BE2C (cell line): ENCODE measurements around the gene CTBP1.

Experiments
- DNase-seq: peaks from one replicate; pipeline ENCODE4 v3.0.0-alpha.2; 2020
- H3K27me3 ChIP-seq: fragments of 250-450 bp; sonication (Bioruptor Pico); 2 replicates; pipeline ENCODE4 v1.5.1; 2020; ENCODE audit warnings: mild to moderate bottlenecking
- H3K36me3 ChIP-seq: fragments of 250-450 bp; sonication (Bioruptor Pico); 2 replicates; pipeline ENCODE4 v1.5.1; 2020; ENCODE audit warnings: mild to moderate bottlenecking
- H3K4me1 ChIP-seq: fragments of 250-450 bp; sonication (Bioruptor Pico); 2 replicates; pipeline ENCODE4 v1.5.1; 2020
- H3K4me3 ChIP-seq: 2 replicates; pipeline ENCODE4 v1.5.1; 2011; ENCODE audit warnings: low read depth, low read length
- H3K9me3 ChIP-seq: fragments of 250-450 bp; sonication (Bioruptor Pico); 2 replicates; pipeline ENCODE4 v1.5.1; 2020
- CTCF ChIP-seq: IDR thresholded peaks from 2 replicates; pipeline ENCODE4 v1.5.1; 2012; ENCODE audit warnings: mild to moderate bottlenecking, low read depth, low read length

CTBP1 gene

DNA sequence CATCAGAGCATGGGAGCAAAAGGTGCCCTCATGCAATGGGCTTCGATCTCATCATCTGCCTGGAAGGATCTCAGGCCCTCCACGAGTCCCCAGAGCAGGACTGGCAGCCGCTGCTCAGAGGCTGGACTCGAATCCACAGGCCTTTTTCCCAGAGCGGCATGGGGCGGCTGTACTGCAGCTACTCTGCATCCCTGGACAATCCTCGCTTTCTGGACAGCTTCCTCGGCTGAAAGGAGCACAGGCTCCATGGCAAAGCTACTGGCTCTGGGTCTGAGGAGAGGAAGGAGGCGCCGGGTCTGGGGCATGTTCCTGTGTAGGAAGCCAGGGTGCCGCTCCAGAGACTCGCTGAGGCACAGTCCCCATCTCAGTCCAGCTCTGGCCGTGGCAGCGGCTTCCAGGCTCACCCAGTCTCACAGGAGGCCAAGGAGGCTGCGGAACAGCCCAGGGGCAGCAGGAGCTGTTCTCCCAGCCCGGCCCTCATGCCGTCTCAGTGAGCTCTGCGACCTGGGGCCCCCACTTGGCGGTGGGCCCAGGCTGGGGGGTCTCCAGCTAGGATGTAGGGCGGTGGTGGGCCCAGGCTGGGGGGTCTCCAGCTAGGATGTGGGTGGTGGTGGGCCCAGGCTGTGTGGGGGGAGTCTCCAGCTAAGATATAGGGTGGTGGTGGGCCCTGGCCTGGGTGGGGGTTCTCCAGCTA, 73.8 kb downstream of the CTBP1 start:
- Histone ChIP-seq H3K9me3 (no peaks in the 10 kb centered on the region), H3K27me3 (peaks cover 39% of the 10 kb centered on the region), H3K36me3 (no peaks in the 10 kb centered on the region), H3K4me1 (no peaks in the 10 kb centered on the region), H3K4me3 (no peak overlapping the region)
- DNase-seq: no peak
- no peak for TF ChIP-seq CTCF

GRCh38 chr4:1172971-1173757, 75.8 kb downstream of the CTBP1 start:
- no peak for DNase-seq
- H3K4me3 ChIP-seq: no peak overlapping the region
- no peaks in the 10 kb centered on the region for H3K36me3 ChIP-seq
- peaks cover 55% of the 10 kb centered on the region for H3K27me3 ChIP-seq
- no peaks in the 10 kb centered on the region for H3K4me1 ChIP-seq
- H3K9me3 ChIP-seq: no peaks in the 10 kb centered on the region
- no peak for TF ChIP-seq CTCF

- no peaks in the 10 kb centered on the region for H3K9me3 ChIP-seq
- no peak within 1 kb of the TSS for H3K4me3 ChIP-seq
- no peaks in the 10 kb centered on the region for H3K36me3 ChIP-seq
- no peak for TF ChIP-seq CTCF
- peaks cover 55% of the 10 kb centered on the region for H3K27me3 ChIP-seq
- no peaks in the 10 kb centered on the region for H3K4me1 ChIP-seq
- DNase-seq: no peak
Measured at GRCh38 chr4:1172228-1172851, 76.6 kb downstream of the CTBP1 start, which contains the start of gene SPON2. Gene SPON2, minus strand, starts transcription at chr4:1172583.

- Histone ChIP-seq H3K9me3 (no peaks in the 10 kb centered on the region), H3K27me3 (peaks cover 55% of the 10 kb centered on the region), H3K4me3 (no peak overlapping the region), H3K4me1 (no peaks in the 10 kb centered on the region), H3K36me3 (no peaks in the 10 kb centered on the region)
- no peak for DNase-seq
- no peak for TF ChIP-seq CTCF
Measured at GRCh38 chr4:1171311-1172227, 77.4 kb downstream of the CTBP1 start.

DNA sequence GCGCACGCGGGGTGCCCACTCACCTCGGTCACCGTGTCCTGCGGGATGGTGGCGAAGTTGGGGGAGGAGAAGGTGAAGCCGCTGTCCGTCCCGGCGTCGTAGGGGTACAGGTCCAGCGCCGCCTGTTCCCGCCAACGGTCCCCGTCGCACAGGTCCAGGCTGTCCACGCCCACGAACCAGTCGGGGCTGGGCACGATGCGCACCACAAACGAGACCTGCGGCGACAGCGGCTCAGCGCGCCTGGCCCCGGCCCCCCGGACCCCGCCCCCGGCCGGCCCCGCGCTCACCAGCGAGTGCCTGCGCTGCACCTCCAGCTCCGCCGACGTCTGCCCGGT, 78.0 kb downstream of the CTBP1 start:
- no peak for DNase-seq

More for the DNA sequence above, 78.0 kb downstream of the CTBP1 start:
- no peak for TF ChIP-seq CTCF
- Histone ChIP-seq H3K4me1 (no peaks in the 10 kb centered on the region), H3K4me3 (no peak overlapping the region), H3K27me3 (peaks cover 55% of the 10 kb centered on the region), H3K9me3 (no peaks in the 10 kb centered on the region), H3K36me3 (no peaks in the 10 kb centered on the region)
